Fibroblast of lung (primary cell): Measurements from ENCODE around the gene NDOR1. TPM values are rescaled to one million over a fixed set of nuclear protein-coding genes. Genes with fewer than 3 reads are reported as not detected.

Experiments
- DNase-seq, 2 donors: peaks; one replicate each; pipeline versions ENCODE4 v3.0.0 to v3.0.0-alpha.2; 2010; ENCODE audit warnings: low read depth in 2 of 2
- H2AFZ ChIP-seq: 2 replicates; pipeline ENCODE4 v1.5.1; 2012; ENCODE audit warnings: low read length, control low read depth, inconsistent platforms
- H3K27ac ChIP-seq: 2 replicates; pipeline ENCODE4 v1.5.1; 2011; ENCODE audit warnings: low read length, control low read depth; ENCODE audit not compliant: insufficient read depth
- H3K27me3 ChIP-seq: 2 replicates; pipeline ENCODE4 v1.5.1; 2011; ENCODE audit warnings: mild to moderate bottlenecking, low read length; ENCODE audit not compliant: control insufficient read depth, insufficient read depth
- H3K36me3 ChIP-seq: 2 replicates; pipeline ENCODE4 v1.5.1; 2011; ENCODE audit warnings: low read length; ENCODE audit not compliant: control insufficient read depth, insufficient read depth
- H3K4me1 ChIP-seq: 2 replicates; pipeline ENCODE4 v1.5.1; 2011; ENCODE audit warnings: low read length; ENCODE audit not compliant: control insufficient read depth, insufficient read depth; ENCODE audit errors: extremely low read depth
- H3K4me2 ChIP-seq: 2 replicates; pipeline ENCODE4 v1.5.1; 2011; ENCODE audit warnings: low read length, control low read depth; ENCODE audit not compliant: insufficient read depth; ENCODE audit errors: extremely low read depth
- H3K4me3 ChIP-seq, 4 experiments: fragments of 200-600 bp in 1 of 4; sonication (generic) in 1 of 4; replicated peaks in 1 of 4; 2 replicates each; pipeline ENCODE4 v1.5.1; 2011 to 2016; ENCODE audit warnings: low read length in 4 of 4, low read depth in 3 of 4, mild to moderate bottlenecking in 3 of 4, control low read depth in 2 of 4, inconsistent platforms in 1 of 4, mixed read lengths in 1 of 4; ENCODE audit not compliant: insufficient read depth in 1 of 4; ENCODE audit errors: control extremely low read depth in 1 of 4
- H3K79me2 ChIP-seq: 2 replicates; pipeline ENCODE4 v1.5.1; 2012; ENCODE audit warnings: mild to moderate bottlenecking, low read length, inconsistent platforms; ENCODE audit not compliant: control insufficient read depth, insufficient read depth
- H3K9ac ChIP-seq: 2 replicates; pipeline ENCODE4 v1.5.1; 2011; ENCODE audit warnings: mild to moderate bottlenecking, low read length, control low read depth; ENCODE audit not compliant: insufficient read depth
- H3K9me3 ChIP-seq: 2 replicates; pipeline ENCODE4 v1.5.1; 2012; ENCODE audit warnings: low read depth, low read length; ENCODE audit not compliant: control insufficient read depth, insufficient read depth
- H4K20me1 ChIP-seq: 2 replicates; pipeline ENCODE4 v1.5.1; 2011; ENCODE audit warnings: low read length; ENCODE audit not compliant: control insufficient read depth, insufficient read depth; ENCODE audit errors: extremely low read depth
- CTCF ChIP-seq, 2 donors: IDR thresholded peaks in 1 of 2; conservative IDR thresholded peaks in 1 of 2; 1 replicate in 1 of 2; 2 replicates in 1 of 2; pipeline ENCODE4 v1.5.1; 2011 to 2012; ENCODE audit warnings: low read length in 2 of 2, control low read depth in 1 of 2, inconsistent platforms in 1 of 2, low read depth in 1 of 2, mild to moderate bottlenecking in 1 of 2
- EZH2 ChIP-seq: IDR thresholded peaks from 2 replicates; pipeline ENCODE4 v1.5.1; 2012; ENCODE audit warnings: low read length, control low read depth, mild to moderate bottlenecking; ENCODE audit errors: missing control alignments
- polyA plus RNA-seq, 2 donors: library from polyadenylated mRNA; depleted of rRNA in 1 of 2; stranded (reverse) in 1 of 2; unstranded in 1 of 2; fragments of >200 nt; gene quantifications; 2 replicates each; pipeline ENCODE4 v1.2.1, GENCODE V29; 2011 to 2012; ENCODE audit warnings: missing spikeins in 1 of 2
- total RNA-seq: library from RNA; depleted of rRNA; stranded (reverse); fragments of >200 nt; gene quantifications from 2 replicates; pipeline ENCODE4 v1.2.1, GENCODE V29; 2014

NDOR1 gene
- total and polyA plus RNA-seq, 2 donors (not counting 1 experiment from before 2014, with no cell fraction given) = 2.4 to 3.1 TPM

GRCh38 chr9:137240318-137240840 lies 34.9 kb downstream of the NDOR1 start:
- H3K36me3 ChIP-seq = peaks cover 18% of the 10 kb centered on the region
- H3K79me2 ChIP-seq = peaks cover 38% of the 10 kb centered on the region
- peak overlapping the region; percentile 61 to 76 (median 72) for H3K4me3 ChIP-seq
- no peaks in the 10 kb centered on the region for H4K20me1 ChIP-seq
- peak overlapping the region; percentile 89 for H3K9ac ChIP-seq
- H2AFZ ChIP-seq = peak overlapping the region; percentile 16
- H3K27me3 ChIP-seq = no peaks in the 10 kb centered on the region
- no peak for TF ChIP-seq EZH2
- no peak for TF ChIP-seq CTCF (conservative IDR thresholded peaks at IDR 0.05 in 1 of 2, IDR thresholded peaks at IDR 0.05 in 1 of 2; ENCODE audit: low read depth in 1 of 2, low read length in 2 of 2)
- H3K4me1 ChIP-seq = peaks cover 6% of the 10 kb centered on the region
- H3K27ac ChIP-seq = peak overlapping the region; percentile 95
- peak overlapping the region; percentile 96 for H3K4me2 ChIP-seq
- no peaks in the 10 kb centered on the region for H3K9me3 ChIP-seq
- DNase-seq = peak; percentile 67 to 74

- TF ChIP-seq CTCF (conservative IDR thresholded peaks at IDR 0.05 in 1 of 2, IDR thresholded peaks at IDR 0.05 in 1 of 2; ENCODE audit: low read depth in 1 of 2, low read length in 2 of 2) (no peak), EZH2 (no peak)
- H3K4me2 ChIP-seq = peak within 1 kb of the TSS; percentile 96
- no peaks in the 10 kb centered on the region for H3K9me3 ChIP-seq
- H3K9ac ChIP-seq = peak within 1 kb of the TSS; percentile 89
- peaks cover 38% of the 10 kb centered on the region for H3K79me2 ChIP-seq
- peaks cover 18% of the 10 kb centered on the region for H3K36me3 ChIP-seq
- H3K27me3 ChIP-seq = no peaks in the 10 kb centered on the region
- H3K4me3 ChIP-seq = peak within 1 kb of the TSS; percentile 72 to 98 (median 88)
- peak; percentile 100 for DNase-seq
- peak within 1 kb of the TSS; percentile 95 for H3K27ac ChIP-seq
- peaks cover 6% of the 10 kb centered on the region for H3K4me1 ChIP-seq
- peak within 1 kb of the TSS; percentile 16 for H2AFZ ChIP-seq
- no peaks in the 10 kb centered on the region for H4K20me1 ChIP-seq
Observed at GRCh38 chr9:137240841-137241489, 35.5 kb downstream of the NDOR1 start, which contains the start of gene TUBB4B. Gene TUBB4B, plus strand, starts transcription at chr9:137241287. Its CDS starts 74 bp downstream, at chr9:137241361.

- H3K4me2 ChIP-seq = peak overlapping the region; percentile 84
- H3K4me3 ChIP-seq = peak overlapping the region; percentile 72 to 98 (median 88)
- no peaks in the 10 kb centered on the region for H3K27me3 ChIP-seq
- peak overlapping the region; percentile 82 for H3K27ac ChIP-seq
- H2AFZ ChIP-seq = no peak overlapping the region
- no peaks in the 10 kb centered on the region for H3K9me3 ChIP-seq
- peaks cover 18% of the 10 kb centered on the region for H3K36me3 ChIP-seq
- H3K4me1 ChIP-seq = peaks cover 6% of the 10 kb centered on the region
- DNase-seq = peak; percentile 37
- peaks cover 38% of the 10 kb centered on the region for H3K79me2 ChIP-seq
- peak overlapping the region; percentile 84 for H3K9ac ChIP-seq
- TF ChIP-seq EZH2 = no peak
- no peak for TF ChIP-seq CTCF (conservative IDR thresholded peaks at IDR 0.05 in 1 of 2, IDR thresholded peaks at IDR 0.05 in 1 of 2; ENCODE audit: low read depth in 1 of 2, low read length in 2 of 2)
- H4K20me1 ChIP-seq = no peaks in the 10 kb centered on the region
Observed at GRCh38 chr9:137241490-137242268, 36.2 kb downstream of the NDOR1 start.
